NB4 (cell line): ENCODE results near the gene RAMP3.

ENCODE experiments used
- DNase-seq: peaks from one replicate; pipeline ENCODE4 v3.0.0; 2010; ENCODE audit warnings: low read depth
- H3K4me3 ChIP-seq: one replicate; pipeline ENCODE4 v1.5.1; 2011; ENCODE audit warnings: mild to moderate bottlenecking, low read depth, low read length, moderate library complexity
- CTCF ChIP-seq: IDR thresholded peaks from one replicate; pipeline ENCODE4 v1.5.1; 2012; ENCODE audit warnings: low read depth, low read length
- MAX ChIP-seq: IDR thresholded peaks from 2 replicates; pipeline ENCODE4 v1.6.1; 2011; ENCODE audit warnings: low read depth, low read length
- MYC ChIP-seq: IDR thresholded peaks from 2 replicates; pipeline ENCODE4 v1.6.1; 2011; ENCODE audit warnings: low read depth, low read length
- POLR2A ChIP-seq: IDR thresholded peaks from 2 replicates; pipeline ENCODE4 v1.6.1; 2011; ENCODE audit warnings: mild to moderate bottlenecking; ENCODE audit not compliant: insufficient read length; ENCODE audit errors: extremely low read depth

The RAMP3 gene

DNA sequence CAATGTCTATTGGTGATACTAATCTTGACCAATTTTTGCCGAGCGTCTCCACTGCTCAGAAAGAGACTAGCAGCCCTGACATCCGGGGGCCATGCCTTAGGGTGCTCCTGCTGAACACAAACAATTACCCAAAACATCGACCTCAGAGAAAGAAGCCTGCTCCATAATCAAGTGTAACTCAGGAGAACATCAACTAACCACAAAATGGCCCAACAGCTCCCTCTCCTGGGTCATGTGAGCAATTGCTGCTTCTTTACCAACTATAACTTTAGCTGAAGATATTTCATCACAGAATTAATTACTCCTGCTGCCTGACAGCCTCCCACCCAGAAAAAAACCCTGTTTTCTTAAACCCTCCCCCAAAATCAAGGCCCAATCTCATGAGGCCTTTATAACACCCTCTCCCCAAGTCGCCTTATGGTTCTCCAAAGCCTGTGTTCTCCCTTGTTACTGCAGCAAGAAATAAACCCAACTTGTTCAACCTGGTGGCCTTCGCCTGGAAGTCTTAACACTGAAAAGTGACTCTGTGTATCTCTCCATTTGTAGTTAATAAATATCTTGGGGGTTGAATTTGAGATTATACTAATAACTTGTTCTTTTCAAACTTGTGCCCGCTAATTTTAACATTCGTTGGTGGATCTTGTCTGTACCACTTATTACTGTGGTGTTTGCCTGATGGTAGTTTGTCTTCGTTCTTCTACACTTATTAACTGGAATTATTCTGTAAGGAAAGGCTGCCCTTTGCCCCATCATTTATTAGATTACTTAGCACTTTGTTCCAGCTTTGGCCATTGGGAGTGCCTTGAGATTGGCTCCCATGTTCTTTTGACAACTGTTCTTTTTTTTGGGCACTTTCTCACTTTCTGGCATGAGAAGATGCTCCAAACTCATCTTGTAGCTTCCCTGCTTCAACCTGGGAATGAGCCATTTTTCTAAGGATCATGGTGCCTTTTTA is 21.2 kb upstream of the RAMP3 start:
- TF ChIP-seq MYC, result peak; percentile 70
- no peak for TF ChIP-seq POLR2A
- peak; percentile 72 for TF ChIP-seq MAX
- peak; percentile 90 for TF ChIP-seq CTCF
- no peak overlapping the region for H3K4me3 ChIP-seq
- DNase-seq, result peak; percentile 94

- TF ChIP-seq MYC (no peak), POLR2A (no peak), MAX (no peak), CTCF (no peak)
- no peak for DNase-seq
- no peak overlapping the region for H3K4me3 ChIP-seq
Measured at GRCh38 chr7:45138433-45139267, 18.9 kb upstream of the RAMP3 start.

DNA sequence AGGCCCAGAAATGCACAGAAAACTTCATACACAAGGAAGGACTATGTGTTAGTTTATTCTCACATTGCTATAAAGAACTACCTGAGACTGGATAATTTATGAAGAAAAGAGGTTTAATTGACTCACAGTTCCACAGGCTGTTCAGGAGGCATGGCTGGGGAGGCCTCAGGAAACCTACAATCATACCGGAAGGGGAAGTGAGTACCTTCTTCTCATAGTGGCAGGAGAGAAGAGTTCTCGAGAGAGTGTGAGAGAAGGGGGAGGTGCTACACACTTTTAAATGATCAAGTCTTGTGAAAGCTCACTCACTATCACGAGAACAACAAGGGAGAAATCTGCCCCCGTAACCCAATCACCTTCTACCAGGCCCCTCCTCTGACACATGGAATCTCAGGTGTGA is 16.8 kb upstream of the RAMP3 start:
- no peak for TF ChIP-seq CTCF
- no peak for TF ChIP-seq MYC
- TF ChIP-seq MAX, result no peak
- TF ChIP-seq POLR2A, result no peak
- no peak overlapping the region for H3K4me3 ChIP-seq
- DNase-seq, result peak; percentile 63

DNA sequence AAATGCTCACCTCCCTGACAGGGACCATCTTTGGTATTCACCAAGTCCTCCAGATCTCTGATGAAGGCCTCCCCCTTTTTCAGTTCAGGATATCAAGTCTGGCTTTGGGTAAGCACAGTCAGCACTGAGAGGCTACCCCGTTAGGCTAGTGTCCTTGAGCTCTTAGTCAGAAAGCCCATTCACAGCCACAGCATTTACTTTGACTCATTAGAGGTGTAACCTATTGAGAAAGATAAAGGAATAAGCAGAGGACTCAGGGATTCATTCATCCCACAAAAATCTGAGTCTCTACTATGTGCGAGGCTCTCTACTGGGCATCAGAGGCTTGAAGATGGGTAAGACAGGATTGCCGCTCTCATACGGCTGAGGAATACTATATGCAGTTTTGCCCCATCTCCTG is 14.0 kb upstream of the RAMP3 start:
- no peak for TF ChIP-seq CTCF
- H3K4me3 ChIP-seq, result no peak overlapping the region
- DNase-seq, result no peak

DNA sequence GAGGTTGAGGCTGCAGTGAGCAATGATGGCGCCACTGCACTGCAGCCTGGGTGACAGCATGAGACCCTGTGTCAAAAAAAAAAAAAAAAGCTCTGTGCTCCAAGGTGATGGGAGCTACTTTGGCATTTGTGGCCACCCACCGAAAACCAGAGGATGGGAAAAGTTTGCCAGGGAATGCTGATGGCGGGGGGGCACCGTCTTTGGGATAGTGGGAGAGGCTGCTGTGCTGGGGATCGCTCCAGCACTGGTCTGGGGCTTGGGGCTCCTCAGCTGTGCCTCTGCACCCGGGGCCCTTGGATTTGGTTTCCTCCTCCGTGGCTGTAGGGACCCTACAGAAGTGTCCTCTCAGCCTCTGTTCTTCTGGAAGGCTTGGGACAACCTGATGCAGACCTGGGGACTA is 11.7 kb upstream of the RAMP3 start:
- no peak for DNase-seq
- TF ChIP-seq CTCF (no peak), MAX (no peak), POLR2A (no peak), MYC (no peak)
- H3K4me3 ChIP-seq, result no peak overlapping the region
